ENCODE results near the gene TFF1.

GRCh38 chr21:42390193-42390592, 23.9 kb upstream of the TFF1 start:
- TF ChIP-seq CTCF (IDR thresholded peaks at IDR 0.05; ENCODE audit: low read length) (no peak), EZH2 (IDR thresholded peaks at IDR 0.05; ENCODE audit: borderline replicate concordance, low read length) (no peak)

Data from OCI-LY1 (cell line).